H1 (cell line): ENCODE measurements around the gene HES4. TPM values are rescaled to one million over a fixed set of nuclear protein-coding genes. Genes with fewer than 3 reads are reported as not detected.
A peak's percentile ranks its signal among the peaks of the same experiment; 100 is the strongest.
"Not testable (repeated sequence)": the region's sequence is repeated elsewhere in the genome, so short reads cannot be mapped to it uniquely, and the experiment has no call there.

Experiments used
- CTCF ChIA-PET: fragments of 300-600 bp; sonication (Branson Sonifier 250); formaldehyde crosslinking; loops from one replicate; lab custom pipeline; 2021; ENCODE audit not compliant: partially characterized antibody; lab: Charles Lee
- POLR2A ChIA-PET: fragments of 300-600 bp; sonication (Branson Sonifier 250); formaldehyde crosslinking; loops from one replicate; lab custom pipeline; 2021; ENCODE audit warnings: inconsistent platforms; ENCODE audit not compliant: partially characterized antibody; lab: Charles Lee
- DNase-seq, 2 experiments: peaks; one replicate each; pipeline versions ENCODE4 v3.0.0 to v3.0.0-alpha.2; 2010 to 2022; ENCODE audit warnings: low spot score in 2 of 2, low read depth in 1 of 2, mixed read lengths in 1 of 2
- FAIRE-seq: peaks from 2 replicates; lab custom pipeline; 2011; peaks lifted over from hg19 to GRCh38; lab: Jason Lieb, UNC
- H2AFZ ChIP-seq: 2 replicates; pipeline ENCODE4 v1.8.1; 2012; ENCODE audit warnings: low read length, inconsistent platforms
- H2AK5ac ChIP-seq: 2 replicates; pipeline ENCODE4 v1.6.1; 2013; ENCODE audit warnings: low read depth, low read length
- H2BK120ac ChIP-seq: replicated peaks from 2 replicates; pipeline ENCODE3; 2013; ENCODE audit warnings: low read depth, low read length, inconsistent platforms
- H2BK12ac ChIP-seq: 2 replicates; pipeline ENCODE4 v1.6.1; 2013; ENCODE audit warnings: low read depth, low read length
- H2BK15ac ChIP-seq: 2 replicates; pipeline ENCODE4 v1.6.1; 2013; ENCODE audit warnings: low read length
- H2BK20ac ChIP-seq: 2 replicates; pipeline ENCODE4 v1.6.1; 2013; ENCODE audit warnings: low read length
- H2BK5ac ChIP-seq: 2 replicates; pipeline ENCODE4 v1.6.1; 2013; ENCODE audit warnings: low read depth, low read length
- H3K14ac ChIP-seq: 2 replicates; pipeline ENCODE4 v1.6.1; 2013; ENCODE audit warnings: inconsistent platforms; ENCODE audit not compliant: insufficient read length
- H3K18ac ChIP-seq: 2 replicates; pipeline ENCODE4 v1.6.1; 2013; ENCODE audit warnings: low read length; ENCODE audit errors: extremely low read depth
- H3K23ac ChIP-seq: 2 replicates; pipeline ENCODE4 v1.6.1; 2013; ENCODE audit warnings: inconsistent platforms; ENCODE audit not compliant: insufficient read length
- H3K23me2 ChIP-seq: 2 replicates; pipeline ENCODE4 v1.6.1; 2013; ENCODE audit warnings: low read depth, low read length
- H3K27ac ChIP-seq: 2 replicates; pipeline ENCODE4 v1.6.1; 2011; ENCODE audit warnings: low read depth, low read length, inconsistent platforms
- H3K27me3 ChIP-seq, 4 experiments: replicated peaks in 1 of 4; 1 replicate in 1 of 4; 2 replicates in 3 of 4; pipeline versions ENCODE4 v1.6.1 to v1.8.1; 2011 to 2013; ENCODE audit warnings: low read length in 3 of 4, mild to moderate bottlenecking in 3 of 4, inconsistent platforms in 2 of 4, mixed read lengths in 2 of 4, moderate library complexity in 1 of 4; ENCODE audit not compliant: control insufficient read depth in 3 of 4, insufficient read depth in 3 of 4; ENCODE audit errors: extremely low read depth in 1 of 4
- H3K36me3 ChIP-seq, 4 experiments: 2 replicates each; pipeline versions ENCODE4 v1.6.1 to v1.8.1; 2011 to 2013; ENCODE audit warnings: mild to moderate bottlenecking in 4 of 4, low read length in 3 of 4, moderate library complexity in 2 of 4, control low read depth in 1 of 4, inconsistent platforms in 1 of 4; ENCODE audit not compliant: insufficient read depth in 4 of 4, control insufficient read depth in 2 of 4
- H3K4ac ChIP-seq: replicated peaks from 2 replicates; pipeline ENCODE3; 2013; ENCODE audit warnings: low read length, low read depth, mixed read lengths, inconsistent platforms; ENCODE audit not compliant: insufficient read length
- H3K4me1 ChIP-seq, 4 experiments: replicated peaks in 1 of 4; 1 replicate in 1 of 4; 2 replicates in 3 of 4; pipeline versions ENCODE4 v1.6.1 to v1.8.1; 2011 to 2013; ENCODE audit warnings: low read length in 3 of 4, inconsistent platforms in 2 of 4, mixed read lengths in 1 of 4; ENCODE audit not compliant: insufficient read depth in 4 of 4, control insufficient read depth in 3 of 4
- H3K4me2 ChIP-seq, 2 experiments: 2 replicates each; pipeline versions ENCODE4 v1.6.1 to v1.8.1; 2011 to 2013; ENCODE audit warnings: low read depth in 2 of 2, low read length in 2 of 2, control low read depth in 1 of 2, inconsistent platforms in 1 of 2, mild to moderate bottlenecking in 1 of 2; ENCODE audit not compliant: insufficient read depth in 1 of 2
- H3K4me3 ChIP-seq, 4 experiments: fragments of 200-600, 300-600 bp in 1 of 4; sonication (generic), shearing (Covaris generic), sonication (Bioruptor Twin) in 1 of 4; 2 replicates each; pipeline versions ENCODE4 v1.5.1 to v1.8.1; 2011 to 2016; ENCODE audit warnings: low read length in 4 of 4, low read depth in 3 of 4, control low read depth in 2 of 4, inconsistent platforms in 2 of 4, mild to moderate bottlenecking in 2 of 4, mixed read lengths in 1 of 4, moderate library complexity in 1 of 4; ENCODE audit not compliant: insufficient read depth in 2 of 4; ENCODE audit errors: extremely low read depth in 1 of 4
- H3K56ac ChIP-seq: replicated peaks from 2 replicates; pipeline ENCODE3; 2013; ENCODE audit warnings: low read depth, mild to moderate bottlenecking, mixed read lengths, low read length, inconsistent platforms; ENCODE audit not compliant: insufficient read length
- H3K79me1 ChIP-seq: 2 replicates; pipeline ENCODE4 v1.6.1; 2013; ENCODE audit warnings: low read depth, low read length, control low read depth
- H3K79me2 ChIP-seq, 2 experiments: 2 replicates each; pipeline versions ENCODE4 v1.6.1 to v1.8.1; 2012 to 2013; ENCODE audit warnings: low read length in 2 of 2, mild to moderate bottlenecking in 2 of 2, inconsistent platforms in 1 of 2; ENCODE audit not compliant: insufficient read depth in 2 of 2, control insufficient read depth in 1 of 2
- H3K9ac ChIP-seq, 4 experiments: replicated peaks in 1 of 4; 1 replicate in 1 of 4; 2 replicates in 3 of 4; pipeline versions ENCODE4 v1.6.1 to v1.8.1; 2011 to 2013; ENCODE audit warnings: low read depth in 3 of 4, low read length in 3 of 4, control low read depth in 2 of 4, mild to moderate bottlenecking in 2 of 4, moderate library complexity in 2 of 4, inconsistent platforms in 1 of 4; ENCODE audit errors: extremely low read depth in 1 of 4
- H3K9me3 ChIP-seq, 2 experiments: 2 replicates each; pipeline versions ENCODE4 v1.6.1 to v1.8.1; 2012 to 2013; ENCODE audit warnings: mild to moderate bottlenecking in 2 of 2, moderate library complexity in 2 of 2, control low read depth in 1 of 2, inconsistent platforms in 1 of 2, low read depth in 1 of 2, low read length in 1 of 2, mixed read lengths in 1 of 2; ENCODE audit not compliant: insufficient read depth in 2 of 2
- H4K20me1 ChIP-seq, 2 experiments: replicated peaks in 1 of 2; 2 replicates each; pipeline versions ENCODE3 to v1.8.1; 2011 to 2013; ENCODE audit warnings: inconsistent platforms in 2 of 2, low read length in 2 of 2, mild to moderate bottlenecking in 1 of 2; ENCODE audit not compliant: insufficient read depth in 2 of 2, control insufficient read depth in 1 of 2
- H4K5ac ChIP-seq: 2 replicates; pipeline ENCODE4 v1.6.1; 2013; ENCODE audit warnings: low read length, low read depth, mixed read lengths, inconsistent platforms; ENCODE audit not compliant: insufficient read length
- H4K8ac ChIP-seq: 2 replicates; pipeline ENCODE4 v1.8.0; 2013; ENCODE audit warnings: mild to moderate bottlenecking, moderate library complexity, low read length, inconsistent platforms; ENCODE audit not compliant: insufficient read depth; ENCODE audit errors: extremely low read depth
- H4K91ac ChIP-seq: replicated peaks from 2 replicates; pipeline ENCODE3; 2013; ENCODE audit warnings: low read length, mixed read lengths, inconsistent platforms; ENCODE audit not compliant: insufficient read length
- WGBS, 2 experiments: shearing (Covaris generic) in 1 of 2; methylation state at CpG; one replicate each; pipeline versions ENCODE4 v1.1.6 to v1.1.7; 2013 to 2015; ENCODE audit warnings: low lambda C conversion rate in 2 of 2, mixed read lengths in 2 of 2, inconsistent platforms in 1 of 2, low coverage in 1 of 2, missing lambda C conversion rate in 1 of 2; ENCODE audit not compliant: insufficient replicate concordance in 2 of 2, insufficient coverage in 1 of 2, insufficient read length in 1 of 2; ENCODE audit errors: extremely low coverage in 1 of 2, missing lambda C conversion rate in 1 of 2; 5-methylcytosine and 5-hydroxymethylcytosine counted together
- polyA plus RNA-seq, 7 experiments: library from polyadenylated mRNA; depleted of rRNA in 3 of 7; stranded (reverse) in 5 of 7; unstranded in 2 of 7; fragments of >200 nt in 5 of 7; fragments of 200-250 nt in 2 of 7; gene quantifications; 1 replicate in 5 of 7; 2 replicates in 1 of 7; 4 replicates in 1 of 7; pipeline versions ENCODE4 v1.2.1 to v1.2.3, GENCODE V29; 2011 to 2013; ENCODE audit warnings: missing spikeins in 2 of 7, mixed read lengths in 2 of 7
- total RNA-seq: library from RNA; stranded (reverse); fragmentation: NEBNext Ultra II Directional; extraction: Animal tissue kit (Norgen Biotek cat#: 25700); gene quantifications from 2 replicates; pipeline ENCODE4 v1.2.1, GENCODE V29; 2021

The HES4 gene
- total and polyA plus RNA-seq, 2 of the 8 experiments (the other 6 are each of a cell fraction or from before 2014, with no cell fraction given), result 2.8 to 3.5 TPM

- 0 out of 4 replicates have a peak overlapping the region, but pooled peaks of 1 of the 2 experiments have one; percentile 11 for H3K4me2 ChIP-seq
- not testable (repeated sequence) for H3K27ac ChIP-seq, H3K79me1 ChIP-seq, H3K4me3 ChIP-seq, H2BK20ac ChIP-seq, H3K56ac ChIP-seq, H3K9me3 ChIP-seq, H2BK15ac ChIP-seq, H3K36me3 ChIP-seq, H2BK5ac ChIP-seq, H4K20me1 ChIP-seq, H3K23ac ChIP-seq, H3K18ac ChIP-seq, H2AFZ ChIP-seq, H4K91ac ChIP-seq, H2AK5ac ChIP-seq, H4K5ac ChIP-seq, FAIRE-seq, H3K14ac ChIP-seq, DNase-seq, H2BK120ac ChIP-seq, H3K4me1 ChIP-seq, H3K4ac ChIP-seq, H3K27me3 ChIP-seq, H2BK12ac ChIP-seq, H3K79me2 ChIP-seq, H4K8ac ChIP-seq, H3K23me2 ChIP-seq, H3K9ac ChIP-seq
- CTCF ChIA-PET, result interaction anchor here (0.6 to 1.6 kb wide), 5 partner anchors 25 to 326 kb away, joined by 3 to 6 read pairs (median 3); no protein-coding TSS in a partner anchor
- POLR2A ChIA-PET, result interaction anchor here (0.6 to 1.1 kb wide), 3 partner anchors 9 to 172 kb away, joined by 3 to 6 read pairs (median 3); no protein-coding TSS in a partner anchor
- WGBS, 2 experiments, result no CpG with 5 or more reads among the region's 39 CpGs
Observed at GRCh38 chr1:976791-977190, 23.1 kb downstream of the HES4 start.
